ENCODE measurements around the gene RYR2.

DNA sequence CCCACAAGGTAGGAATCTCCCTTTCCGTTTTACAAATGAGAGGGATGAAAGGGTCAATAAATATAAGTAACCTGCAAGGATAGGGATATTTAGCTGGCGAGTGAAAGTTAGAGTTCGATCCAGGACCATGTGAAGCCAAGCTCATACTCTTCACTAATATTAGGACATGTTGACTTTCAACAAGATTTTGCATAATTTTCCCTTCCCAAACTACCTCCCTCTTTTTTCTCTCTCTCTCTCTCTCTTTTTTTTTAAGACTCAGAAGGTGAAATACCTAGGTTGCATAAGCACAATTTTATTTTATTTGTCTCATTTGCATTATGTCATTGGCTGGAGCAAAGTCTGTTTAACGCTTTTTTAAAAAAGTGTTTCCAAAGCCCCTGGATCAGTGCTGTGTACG, 29.6 kb upstream of the RYR2 start:
- TF ChIP-seq POLR2AphosphoS5 (IDR thresholded peaks at IDR 0.05; ENCODE audit: low read depth, low read length) (no peak), POLR2A (IDR thresholded peaks at IDR 0.05; ENCODE audit: low read depth, low read length) (no peak)
